IMR-90 (cell line): Measurements from ENCODE around the gene TRAF3IP1.

Experiments
- CEBPB ChIP-seq: IDR thresholded peaks from 2 replicates; pipeline ENCODE4 v1.6.1; 2012; ENCODE audit warnings: low read depth, low read length, improper control_type of control experiment
- POLR2A ChIP-seq: IDR thresholded peaks from 2 replicates; pipeline ENCODE4 v1.6.1; 2012; ENCODE audit warnings: mild to moderate bottlenecking, low read depth, low read length
- SMC3 ChIP-seq: fragments of 150-350 bp; IDR thresholded peaks from 2 replicates; pipeline ENCODE4 v1.6.1; 2016; ENCODE audit warnings: low read depth, mild to moderate bottlenecking, antibody characterized with exemption, low read length, moderate library complexity
- USF2 ChIP-seq: fragments of 150-350 bp; IDR thresholded peaks from 2 replicates; pipeline ENCODE4 v1.6.1; 2017; ENCODE audit warnings: mild to moderate bottlenecking, antibody characterized with exemption, low read length, low read depth
- TF ChIP-seq, protein P1 (sequence below): conservative IDR thresholded peaks from 2 replicates; pipeline ENCODE4 v1.5.1; 2012; ENCODE audit warnings: mild to moderate bottlenecking, low read depth, low read length, improper control_type of control experiment

DNA sequence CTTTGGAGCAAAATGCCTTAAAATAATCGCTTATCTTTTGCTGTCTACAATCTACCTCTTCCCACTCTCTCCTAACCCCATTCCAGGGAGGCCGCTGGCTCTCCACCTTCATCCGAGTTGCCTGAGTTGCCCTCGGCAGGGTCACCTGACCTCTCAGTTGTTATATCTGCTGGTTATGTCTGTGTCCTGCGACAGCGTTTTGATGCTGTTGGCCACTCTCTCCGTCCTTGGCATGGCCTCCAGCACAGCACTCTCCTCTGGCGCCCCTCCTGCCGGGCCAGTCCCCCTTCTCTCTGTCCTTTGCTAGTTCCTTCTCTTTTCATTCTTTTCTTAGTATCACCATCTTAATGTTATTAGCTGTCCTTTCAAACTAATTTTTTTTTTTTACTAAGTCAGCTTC, 41.6 kb downstream of the TRAF3IP1 start:
- TF ChIP-seq POLR2A (no peak), USF2 (no peak), SMC3 (no peak), CEBPB (no peak)
- TF ChIP-seq, protein P1, sequence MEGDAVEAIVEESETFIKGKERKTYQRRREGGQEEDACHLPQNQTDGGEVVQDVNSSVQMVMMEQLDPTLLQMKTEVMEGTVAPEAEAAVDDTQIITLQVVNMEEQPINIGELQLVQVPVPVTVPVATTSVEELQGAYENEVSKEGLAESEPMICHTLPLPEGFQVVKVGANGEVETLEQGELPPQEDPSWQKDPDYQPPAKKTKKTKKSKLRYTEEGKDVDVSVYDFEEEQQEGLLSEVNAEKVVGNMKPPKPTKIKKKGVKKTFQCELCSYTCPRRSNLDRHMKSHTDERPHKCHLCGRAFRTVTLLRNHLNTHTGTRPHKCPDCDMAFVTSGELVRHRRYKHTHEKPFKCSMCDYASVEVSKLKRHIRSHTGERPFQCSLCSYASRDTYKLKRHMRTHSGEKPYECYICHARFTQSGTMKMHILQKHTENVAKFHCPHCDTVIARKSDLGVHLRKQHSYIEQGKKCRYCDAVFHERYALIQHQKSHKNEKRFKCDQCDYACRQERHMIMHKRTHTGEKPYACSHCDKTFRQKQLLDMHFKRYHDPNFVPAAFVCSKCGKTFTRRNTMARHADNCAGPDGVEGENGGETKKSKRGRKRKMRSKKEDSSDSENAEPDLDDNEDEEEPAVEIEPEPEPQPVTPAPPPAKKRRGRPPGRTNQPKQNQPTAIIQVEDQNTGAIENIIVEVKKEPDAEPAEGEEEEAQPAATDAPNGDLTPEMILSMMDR, result no peak
